PC-3 (cell line): ENCODE results near the gene JARID2.

Experiments
- CTCF ChIP-seq: fragments of 300-600 bp; sonication (generic); conservative IDR thresholded peaks from 2 replicates; pipeline ENCODE4 v1.5.1; 2017; ENCODE audit warnings: antibody characterized with exemption, low read depth, mild to moderate bottlenecking, low read length
- EZH2 ChIP-seq: fragments of 300-600 bp; sonication (generic); IDR thresholded peaks from one replicate; pipeline ENCODE4 v1.6.1; 2017; ENCODE audit warnings: antibody characterized with exemption, mild to moderate bottlenecking, low read length; ENCODE audit not compliant: unreplicated experiment
- EZH2phosphoT487 ChIP-seq: fragments of 300-600 bp; sonication (generic); IDR thresholded peaks from 2 replicates; pipeline ENCODE4 v1.6.1; 2018; ENCODE audit warnings: mild to moderate bottlenecking, antibody characterized with exemption, low read length, borderline replicate concordance

- TF ChIP-seq CTCF (peak; percentile 95), EZH2 (no peak), EZH2phosphoT487 (no peak)
Observed at GRCh38 chr6:15491255-15491985, 245.6 kb downstream of the JARID2 start.
